Gastroesophageal sphincter (tissue), 4 donors: Measurements from ENCODE around the gene WWTR1. TPM values are rescaled to one million over a fixed set of nuclear protein-coding genes. Genes with fewer than 3 reads are reported as not detected.

Experiments
- ATAC-seq: fragments of 150-250 bp; one replicate; pipeline ENCODE4 v1.9.1; 2016; ENCODE audit warnings: mild to moderate bottlenecking, moderate library complexity
- H3K27ac ChIP-seq, 4 donors: fragments of 200-600 bp; sonication (generic) in 3 of 4; 1 replicate in 3 of 4; 2 replicates in 1 of 4; pipeline ENCODE4 v1.5.1; 2016 to 2019
- H3K27me3 ChIP-seq: fragments of 200-600 bp; sonication (generic); one replicate; pipeline ENCODE4 v1.5.1; 2019
- H3K36me3 ChIP-seq, 2 donors: fragments of 200-600 bp; sonication (generic); one replicate each; pipeline ENCODE4 v1.5.1; 2019; ENCODE audit warnings: control low read depth in 1 of 2
- H3K4me1 ChIP-seq, 3 donors: fragments of 200-600 bp; sonication (generic); 1 replicate in 2 of 3; 2 replicates in 1 of 3; pipeline ENCODE4 v1.5.1; 2016 to 2019; ENCODE audit warnings: control low read depth in 2 of 3
- H3K4me3 ChIP-seq, 2 donors: fragments of 200-600 bp; sonication (generic); one replicate each; pipeline ENCODE4 v1.5.1; 2019; ENCODE audit warnings: mild to moderate bottlenecking in 1 of 2, moderate library complexity in 1 of 2
- H3K9me3 ChIP-seq, 3 donors: fragments of 200-600 bp; sonication (generic); one replicate each; pipeline ENCODE4 v1.5.1; 2017 to 2019; ENCODE audit warnings: control low read depth in 2 of 3
- EP300 ChIP-seq: sonication (generic); formaldehyde crosslinking; IDR thresholded peaks from one replicate; pipeline ENCODE4 v1.6.1; 2017; ENCODE audit warnings: antibody characterized with exemption, mild to moderate bottlenecking
- POLR2A ChIP-seq, 2 donors: fragments of 450-650 bp; IDR thresholded peaks; one replicate each; pipeline ENCODE4 v1.6.1; 2017; ENCODE audit warnings: antibody characterized with exemption in 2 of 2, mild to moderate bottlenecking in 2 of 2, moderate library complexity in 1 of 2
- POLR2AphosphoS5 ChIP-seq: sonication (generic); formaldehyde crosslinking; IDR thresholded peaks from one replicate; pipeline ENCODE4 v1.6.1; 2017; ENCODE audit warnings: antibody characterized with exemption
- WGBS, 2 donors: methylation state at CpG; one replicate each; pipeline ENCODE4 v1.1.5; 2018; ENCODE audit warnings: low coverage in 1 of 2; 5-methylcytosine and 5-hydroxymethylcytosine counted together
- total RNA-seq, 4 donors: library from RNA; depleted of rRNA; stranded (reverse); fragments of >200 nt; gene quantifications; one replicate each; pipeline ENCODE4 v1.1.0, GENCODE V29; 2016
- TF ChIP-seq, protein P1 (sequence below), 4 experiments: fragments of 200-600 bp in 2 of 4; fragments of 450-650 bp in 2 of 4; sonication (generic) in 1 of 4; IDR thresholded peaks; one replicate each; pipeline ENCODE4 v1.5.1; 2017 to 2019; ENCODE audit warnings: antibody characterized with exemption in 4 of 4, mild to moderate bottlenecking in 2 of 4, moderate library complexity in 2 of 4

Gene WWTR1
- total RNA-seq, 4 donors from 2014 or later, result 239 to 482 (median 321) TPM

DNA sequence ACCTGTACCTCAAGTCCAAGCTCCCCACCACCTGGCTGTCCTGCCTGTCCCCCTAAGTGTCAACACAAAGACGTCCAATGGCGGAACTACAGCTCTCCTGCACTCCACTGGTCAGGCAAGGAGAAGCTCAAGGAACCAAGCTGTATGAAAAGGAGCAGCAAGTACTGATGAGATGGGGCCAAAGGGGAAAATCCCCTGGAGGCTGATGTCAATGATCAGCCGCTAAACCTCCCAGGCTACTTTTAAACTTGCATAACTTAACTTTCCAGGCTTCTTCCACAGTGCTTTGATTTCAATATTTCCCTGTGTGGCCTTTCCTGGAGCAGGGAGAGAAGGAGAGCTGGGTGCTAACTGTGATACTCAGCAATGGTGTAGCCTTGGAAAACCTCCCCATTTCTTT, 148.3 kb downstream of the WWTR1 start:
- Histone ChIP-seq H3K27ac (no peak overlapping the region), H3K36me3 (no peaks in the 10 kb centered on the region), H3K27me3 (no peaks in the 10 kb centered on the region), H3K4me3 (no peak overlapping the region), H3K9me3 (no peaks in the 10 kb centered on the region), H3K4me1 (peaks cover 0 to 22% (median 0%) of the 10 kb centered on the region in 3 donors)
- TF ChIP-seq, protein P1, sequence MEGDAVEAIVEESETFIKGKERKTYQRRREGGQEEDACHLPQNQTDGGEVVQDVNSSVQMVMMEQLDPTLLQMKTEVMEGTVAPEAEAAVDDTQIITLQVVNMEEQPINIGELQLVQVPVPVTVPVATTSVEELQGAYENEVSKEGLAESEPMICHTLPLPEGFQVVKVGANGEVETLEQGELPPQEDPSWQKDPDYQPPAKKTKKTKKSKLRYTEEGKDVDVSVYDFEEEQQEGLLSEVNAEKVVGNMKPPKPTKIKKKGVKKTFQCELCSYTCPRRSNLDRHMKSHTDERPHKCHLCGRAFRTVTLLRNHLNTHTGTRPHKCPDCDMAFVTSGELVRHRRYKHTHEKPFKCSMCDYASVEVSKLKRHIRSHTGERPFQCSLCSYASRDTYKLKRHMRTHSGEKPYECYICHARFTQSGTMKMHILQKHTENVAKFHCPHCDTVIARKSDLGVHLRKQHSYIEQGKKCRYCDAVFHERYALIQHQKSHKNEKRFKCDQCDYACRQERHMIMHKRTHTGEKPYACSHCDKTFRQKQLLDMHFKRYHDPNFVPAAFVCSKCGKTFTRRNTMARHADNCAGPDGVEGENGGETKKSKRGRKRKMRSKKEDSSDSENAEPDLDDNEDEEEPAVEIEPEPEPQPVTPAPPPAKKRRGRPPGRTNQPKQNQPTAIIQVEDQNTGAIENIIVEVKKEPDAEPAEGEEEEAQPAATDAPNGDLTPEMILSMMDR (IDR thresholded peaks at IDR 0.05), result no peak
- no peak for TF ChIP-seq EP300
- no peak for TF ChIP-seq POLR2AphosphoS5
- TF ChIP-seq POLR2A (IDR thresholded peaks at IDR 0.05), result no peak
- ATAC-seq, result no peak
- WGBS, 2 donors, result no CpG with 5 or more reads among the region's 3 CpGs

DNA sequence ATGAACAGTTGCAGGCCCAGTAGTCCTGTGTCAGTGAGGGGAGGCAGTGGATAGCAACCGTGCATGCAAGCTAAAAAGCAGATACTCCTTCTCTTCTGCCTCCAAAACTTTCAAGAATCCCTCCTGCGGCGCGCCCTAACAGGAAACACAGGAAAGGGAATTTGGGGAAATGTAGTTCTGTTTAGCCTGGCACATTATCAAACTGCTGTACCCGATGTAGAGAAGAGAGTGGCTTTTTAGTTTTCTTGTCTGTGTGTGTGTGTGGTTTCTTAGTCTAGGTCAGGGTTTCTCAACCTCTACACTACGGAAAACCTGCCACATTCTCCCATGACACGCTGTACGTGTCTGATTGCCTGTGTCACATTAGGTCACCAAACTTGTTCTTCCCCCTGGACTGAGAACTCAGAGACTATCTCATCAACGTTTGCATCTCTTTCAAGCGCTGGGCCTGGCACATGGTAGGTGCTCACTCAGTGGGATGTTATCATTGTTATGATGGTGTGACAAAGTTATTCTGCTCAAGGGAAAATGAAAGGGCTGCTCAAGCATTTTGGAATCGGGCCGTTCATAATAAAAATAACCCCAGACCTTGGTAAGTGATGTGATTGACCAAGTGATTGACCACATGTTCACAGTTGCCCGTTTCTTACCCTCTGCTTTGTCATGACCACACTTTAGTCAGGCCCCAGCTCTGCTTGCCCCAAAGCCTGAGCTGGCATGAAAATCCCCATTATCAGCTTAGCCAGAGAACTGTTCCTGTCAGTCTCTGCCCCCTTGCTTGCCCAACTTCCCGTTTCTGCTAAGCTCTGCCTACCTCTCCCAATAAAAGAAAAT, 150.1 kb downstream of the WWTR1 start:
- TF ChIP-seq, protein P1 (IDR thresholded peaks at IDR 0.05), result no peak
- no peak overlapping the region for H3K27ac ChIP-seq
- peaks cover 0 to 21% (median 0%) of the 10 kb centered on the region in 3 donors for H3K4me1 ChIP-seq
- no peaks in the 10 kb centered on the region for H3K36me3 ChIP-seq
- no peak for ATAC-seq
- no peaks in the 10 kb centered on the region for H3K27me3 ChIP-seq
- no peaks in the 10 kb centered on the region for H3K9me3 ChIP-seq
- WGBS, 2 donors, result 55 to 63% methylated on average over 5 to 13 of the region's 14 CpGs
- peak overlapping the region in 1 of 2 donors; percentile 5 for H3K4me3 ChIP-seq

DNA sequence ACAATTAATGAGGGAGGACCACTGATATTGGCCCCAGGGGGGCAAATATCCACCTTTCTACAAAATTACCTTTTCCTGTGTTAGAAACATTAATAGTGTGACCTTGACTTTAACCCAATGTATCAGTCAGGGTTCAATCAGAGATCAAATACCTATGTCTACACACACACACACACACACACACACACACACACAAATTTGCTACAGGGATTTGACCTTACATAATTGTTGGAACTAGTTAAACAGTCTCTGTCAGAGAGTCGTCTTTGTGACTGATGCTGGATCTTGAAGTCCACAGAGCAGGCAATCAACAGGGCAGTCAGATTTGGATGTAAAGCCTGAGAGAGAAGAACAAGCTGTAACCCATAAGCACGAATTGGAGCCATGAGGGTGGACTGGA, 150.9 kb downstream of the WWTR1 start:
- no peak for ATAC-seq
- Histone ChIP-seq H3K27me3 (no peaks in the 10 kb centered on the region), H3K4me1 (peaks cover 0 to 13% (median 0%) of the 10 kb centered on the region in 3 donors), H3K9me3 (no peaks in the 10 kb centered on the region), H3K36me3 (no peaks in the 10 kb centered on the region), H3K27ac (no peak overlapping the region), H3K4me3 (no peak overlapping the region)
- WGBS, 2 donors, result 33 to 68% methylated on average over 1 to 2 of the region's 2 CpGs
- TF ChIP-seq, protein P1 (IDR thresholded peaks at IDR 0.05), result no peak
- TF ChIP-seq POLR2AphosphoS5, result no peak
- TF ChIP-seq EP300, result no peak
- no peak for TF ChIP-seq POLR2A (IDR thresholded peaks at IDR 0.05)

DNA sequence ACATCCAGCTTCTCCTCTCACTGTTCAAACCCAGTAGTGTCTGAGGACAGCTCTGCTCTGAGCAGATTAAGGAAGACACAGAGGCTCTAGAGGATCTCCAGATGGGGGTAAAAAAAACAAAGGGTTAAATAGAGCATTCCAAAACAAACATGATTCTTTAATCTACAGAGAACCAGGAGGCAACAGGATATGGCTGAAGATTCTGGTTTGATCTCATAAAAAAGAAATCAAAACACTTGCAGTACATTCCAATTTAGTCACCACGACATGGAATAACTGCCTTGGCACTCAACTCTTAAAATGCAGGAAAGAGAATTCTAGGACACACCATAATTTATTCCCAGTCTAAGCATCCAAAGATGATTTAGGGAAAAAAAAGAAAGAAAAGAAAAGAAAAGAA, 151.3 kb downstream of the WWTR1 start:
- Histone ChIP-seq H3K27me3 (no peaks in the 10 kb centered on the region), H3K4me3 (no peak overlapping the region), H3K36me3 (no peaks in the 10 kb centered on the region), H3K9me3 (no peaks in the 10 kb centered on the region), H3K27ac (no peak overlapping the region), H3K4me1 (peaks cover 0 to 11% (median 0%) of the 10 kb centered on the region in 3 donors)
- no peak for TF ChIP-seq POLR2A (IDR thresholded peaks at IDR 0.05)
- no peak for TF ChIP-seq EP300
- TF ChIP-seq POLR2AphosphoS5, result no peak
- TF ChIP-seq, protein P1 (IDR thresholded peaks at IDR 0.05), result no peak
- 13 to 29% methylated on average over 1 of the region's 1 CpG for WGBS, 2 donors
- no peak for ATAC-seq

DNA sequence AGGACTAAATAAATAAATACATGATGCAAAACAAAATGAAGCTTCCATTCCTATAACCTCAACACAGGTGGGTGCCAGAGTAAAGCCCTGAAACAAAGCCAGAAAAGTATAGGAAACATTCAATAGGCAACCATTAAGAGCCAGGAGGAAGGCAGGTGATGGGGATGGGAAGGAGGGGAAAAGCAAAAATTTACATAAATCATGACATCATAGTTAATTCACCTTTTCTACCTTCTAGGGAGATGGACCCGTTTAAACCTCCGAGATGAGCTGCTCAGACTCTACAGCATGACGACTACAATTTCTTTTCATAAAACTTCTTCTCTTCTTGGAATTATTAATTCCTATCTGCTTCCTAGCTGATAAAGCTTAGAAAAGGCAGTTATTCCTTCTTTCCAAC, 155.4 kb downstream of the WWTR1 start:
- no peaks in the 10 kb centered on the region for H3K36me3 ChIP-seq
- H3K9me3 ChIP-seq, result no peaks in the 10 kb centered on the region
- TF ChIP-seq POLR2A (IDR thresholded peaks at IDR 0.05) (no peak), POLR2AphosphoS5 (no peak), EP300 (no peak)
- TF ChIP-seq, protein P1 (IDR thresholded peaks at IDR 0.05), result no peak
- H3K4me1 ChIP-seq, result peaks cover 0 to 4% (median 0%) of the 10 kb centered on the region in 3 donors
- WGBS, 2 donors, result 60 to 70% methylated on average over 3 of the region's 3 CpGs
- no peaks in the 10 kb centered on the region for H3K27me3 ChIP-seq
- no peak for ATAC-seq
- H3K27ac ChIP-seq, result no peak overlapping the region
- H3K4me3 ChIP-seq, result no peak overlapping the region
